ENCODE results near the gene HIKESHI.

- TF ChIP-seq CTCF (IDR thresholded peaks at IDR 0.05 in 4 of 5, conservative IDR thresholded peaks at IDR 0.05 in 1 of 5) (no peak), POLR2A (IDR thresholded peaks at IDR 0.05) (no peak)
These were observed 9.0 kb upstream of the HIKESHI start for GRCh38 chr11:86292912-86293616.

Measured in gastrocnemius medialis (tissue), 4 donors.